Activated CD4-positive, alpha-beta T cell treated with anti-CD3 and anti-CD28 coated beads, Interleukin-2, amount 50 U/mL, for 24 hours (primary cell): ENCODE data around the gene CENPA.

ENCODE experiments used
- DNase-seq, 2 donors: peaks; one replicate each; pipeline ENCODE4 v3.0.0-alpha.2; 2020; ENCODE audit warnings: low read depth in 1 of 2, low spot score in 1 of 2

CENPA gene

DNA sequence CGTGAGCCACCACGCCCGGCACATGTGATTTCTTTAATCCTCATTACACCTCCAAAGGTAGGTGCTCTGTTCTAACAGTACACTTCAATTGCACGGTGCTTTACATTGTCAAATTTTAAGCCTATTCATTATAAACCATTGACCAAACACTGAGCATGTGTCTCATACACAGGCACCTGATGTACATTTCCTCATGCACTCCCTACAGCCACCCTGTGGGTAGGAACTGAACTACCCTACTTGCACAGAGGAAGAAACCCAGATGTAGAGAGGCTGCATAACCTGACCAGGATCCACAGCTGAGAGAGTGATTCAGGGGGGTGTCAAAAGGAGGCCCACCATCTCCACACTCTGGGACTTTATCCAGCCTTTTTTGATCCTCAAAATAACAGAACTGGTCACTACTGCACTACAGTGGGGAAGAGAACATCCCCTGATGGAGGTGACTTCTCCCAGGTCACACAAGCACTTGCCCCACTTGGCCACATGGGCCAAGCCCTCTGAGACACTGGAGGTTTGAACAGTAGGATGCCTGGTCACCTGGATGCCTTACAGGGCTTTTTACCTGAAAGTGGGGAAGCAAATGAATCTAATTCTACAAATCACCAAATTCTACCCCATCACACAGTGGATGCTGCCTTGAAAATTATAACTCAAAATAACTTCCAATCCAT is 55.2 kb downstream of the CENPA start:
- no peak for DNase-seq

DNA sequence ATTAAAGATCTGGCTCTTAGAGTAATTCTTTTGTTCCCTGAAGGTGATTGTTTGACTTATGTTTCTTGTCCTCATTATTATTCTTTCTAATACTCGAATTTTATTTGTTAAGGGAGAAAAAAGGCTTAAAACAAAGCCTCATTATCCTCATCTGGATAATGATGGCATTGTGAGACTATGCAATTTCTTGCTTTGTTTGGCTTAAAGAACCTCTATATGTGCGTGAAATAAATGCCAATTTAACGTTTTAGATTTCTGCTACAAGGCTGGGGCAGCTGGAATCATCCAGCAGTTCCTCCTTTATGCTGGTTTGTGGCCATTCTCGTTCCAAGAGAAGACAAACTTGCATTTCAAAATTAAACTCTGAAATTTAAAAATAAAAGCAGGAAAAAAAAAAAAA is 57.2 kb downstream of the CENPA start:
- no peak for DNase-seq
